Fibroblast of lung (primary cell): ENCODE data around the gene DRD2.

Experiments used
- EZH2 ChIP-seq: IDR thresholded peaks from 2 replicates; pipeline ENCODE4 v1.5.1; 2012; ENCODE audit warnings: low read length, control low read depth, mild to moderate bottlenecking; ENCODE audit errors: missing control alignments
- TF ChIP-seq, protein P1 (sequence below), 2 donors: IDR thresholded peaks in 1 of 2; conservative IDR thresholded peaks in 1 of 2; 1 replicate in 1 of 2; 2 replicates in 1 of 2; pipeline ENCODE4 v1.5.1; 2011 to 2012; ENCODE audit warnings: low read length in 2 of 2, control low read depth in 1 of 2, inconsistent platforms in 1 of 2, low read depth in 1 of 2, mild to moderate bottlenecking in 1 of 2

DNA sequence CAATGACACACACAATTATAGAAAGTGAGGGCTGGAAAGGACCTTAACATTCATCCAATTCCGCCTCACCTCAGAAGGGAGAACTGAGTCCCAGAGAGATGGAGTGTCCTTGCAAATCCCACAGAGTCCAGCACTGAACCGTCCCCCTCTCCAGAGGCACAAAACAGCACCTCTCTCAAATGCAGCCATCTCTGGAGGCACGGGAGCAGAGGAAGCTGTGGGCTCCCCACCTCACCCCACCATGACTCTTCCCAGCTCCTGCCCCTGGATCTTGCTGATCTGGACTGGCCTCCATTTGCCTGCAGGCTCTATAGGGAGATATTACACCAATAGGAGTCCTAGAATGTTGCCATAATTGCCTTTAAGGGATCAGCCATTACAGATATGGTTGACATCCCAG lies 1.4 kb upstream of the DRD2 start:
- TF ChIP-seq, protein P1, sequence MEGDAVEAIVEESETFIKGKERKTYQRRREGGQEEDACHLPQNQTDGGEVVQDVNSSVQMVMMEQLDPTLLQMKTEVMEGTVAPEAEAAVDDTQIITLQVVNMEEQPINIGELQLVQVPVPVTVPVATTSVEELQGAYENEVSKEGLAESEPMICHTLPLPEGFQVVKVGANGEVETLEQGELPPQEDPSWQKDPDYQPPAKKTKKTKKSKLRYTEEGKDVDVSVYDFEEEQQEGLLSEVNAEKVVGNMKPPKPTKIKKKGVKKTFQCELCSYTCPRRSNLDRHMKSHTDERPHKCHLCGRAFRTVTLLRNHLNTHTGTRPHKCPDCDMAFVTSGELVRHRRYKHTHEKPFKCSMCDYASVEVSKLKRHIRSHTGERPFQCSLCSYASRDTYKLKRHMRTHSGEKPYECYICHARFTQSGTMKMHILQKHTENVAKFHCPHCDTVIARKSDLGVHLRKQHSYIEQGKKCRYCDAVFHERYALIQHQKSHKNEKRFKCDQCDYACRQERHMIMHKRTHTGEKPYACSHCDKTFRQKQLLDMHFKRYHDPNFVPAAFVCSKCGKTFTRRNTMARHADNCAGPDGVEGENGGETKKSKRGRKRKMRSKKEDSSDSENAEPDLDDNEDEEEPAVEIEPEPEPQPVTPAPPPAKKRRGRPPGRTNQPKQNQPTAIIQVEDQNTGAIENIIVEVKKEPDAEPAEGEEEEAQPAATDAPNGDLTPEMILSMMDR (conservative IDR thresholded peaks at IDR 0.05 in 1 of 2, IDR thresholded peaks at IDR 0.05 in 1 of 2; ENCODE audit: low read depth in 1 of 2, low read length in 2 of 2) = no peak
- no peak for TF ChIP-seq EZH2
